ENCODE measurements around the gene MKNK2. TPM values are rescaled to one million over a fixed set of nuclear protein-coding genes. Genes with fewer than 3 reads are reported as not detected.

The MKNK2 gene
- total and polyA plus RNA-seq, 10 of the 15 experiments (the other 5 are each of a cell fraction or from before 2014, with no cell fraction given) = 9.6 to 365 (median 69.9) TPM

GRCh38 chr19:2051773-2052704 is 995 bp upstream of the MKNK2 start (continued):
- TF ChIP-seq HSF1 (IDR thresholded peaks at IDR 0.05; ENCODE audit: low read depth, low read length) = no peak
- no peak for TF ChIP-seq CEBPB (IDR thresholded peaks at IDR 0.05; ENCODE audit: borderline replicate concordance in 1 of 2, low read depth in 2 of 2, low read length in 2 of 2)
- no peak for TF ChIP-seq E2F8 (IDR thresholded peaks at IDR 0.05; ENCODE audit: low read depth, partially characterized antibody)
- TF ChIP-seq ZNF207 (IDR thresholded peaks at IDR 0.05; ENCODE audit: borderline replicate concordance) = 0 out of 2 replicates have a peak, but pooled peaks have one; percentile 57
- no peak for TF ChIP-seq SMAD5 (IDR thresholded peaks at IDR 0.05; ENCODE audit: low read depth)
- no peak for TF ChIP-seq PAX8 (IDR thresholded peaks at IDR 0.05)
- no peak for TF ChIP-seq SUPT20H (IDR thresholded peaks at IDR 0.05; ENCODE audit: borderline replicate concordance, control insufficient read depth, low read depth, low read length)
- peak; percentile 82 for TF ChIP-seq IKZF1 (conservative IDR thresholded peaks at IDR 0.05)
- TF ChIP-seq BACH1 (IDR thresholded peaks at IDR 0.05; ENCODE audit: borderline replicate concordance) = no peak
- peak; percentile 78 for TF ChIP-seq HDGF (IDR thresholded peaks at IDR 0.05)
- TF ChIP-seq RUNX3 (IDR thresholded peaks at IDR 0.05; ENCODE audit: low read length) = peak; percentile 59
- no peak for TF ChIP-seq HDAC6 (IDR thresholded peaks at IDR 0.05; ENCODE audit: unreplicated experiment)
- no peak for TF ChIP-seq SUZ12 (IDR thresholded peaks at IDR 0.05; ENCODE audit: unreplicated experiment)
- no peak for TF ChIP-seq PAX5 (IDR thresholded peaks at IDR 0.05; ENCODE audit: borderline replicate concordance, low read depth, low read length)
- TF ChIP-seq ZNF622 (IDR thresholded peaks at IDR 0.05) = no peak
- TF ChIP-seq ZNF217 (IDR thresholded peaks at IDR 0.05) = peak; percentile 22; the same call in 1 of the 2 replicates
- TF ChIP-seq CEBPZ (IDR thresholded peaks at IDR 0.05; ENCODE audit: low read depth, low read length) = no peak
- no peak for TF ChIP-seq CBX3 (IDR thresholded peaks at IDR 0.05; ENCODE audit: borderline replicate concordance, low read depth)
- no peak for TF ChIP-seq E4F1 (IDR thresholded peaks at IDR 0.05; ENCODE audit: borderline replicate concordance, partially characterized antibody)
